Measurements from ENCODE around the gene TMEM54.

TMEM54 gene

GRCh38 chr1:32900956-32901822, at the start of gene TMEM54:
Gene TMEM54, minus strand, starts transcription at chr1:32901389. Its CDS starts 151 bp downstream, at chr1:32901238.
- peak; percentile 64 to 79 for DNase-seq (ENCODE audit: low read depth in 1 of 2, low spot score in 1 of 2)
- in situ Hi-C loops (cut with HindIII; ENCODE audit: low pct_unique_long_range_greater_than_20kb, low sequenced_read_pairs) = no loop called here
- TF ChIP-seq JUND (IDR thresholded peaks at IDR 0.05; ENCODE audit: low read depth) = no peak

GRCh38 chr1:32949519-32949918, 48.3 kb upstream of the TMEM54 start:
- in situ Hi-C loops (cut with HindIII; ENCODE audit: low pct_unique_long_range_greater_than_20kb, low sequenced_read_pairs) = no loop called here
- no peak for DNase-seq (ENCODE audit: low read depth in 1 of 2, low spot score in 1 of 2)
- no peak for TF ChIP-seq JUND (IDR thresholded peaks at IDR 0.05; ENCODE audit: low read depth)

- TF ChIP-seq JUND (IDR thresholded peaks at IDR 0.05; ENCODE audit: low read depth) = no peak
- in situ Hi-C loops (cut with HindIII; ENCODE audit: low pct_unique_long_range_greater_than_20kb, low sequenced_read_pairs) = no loop called here
- DNase-seq (ENCODE audit: low read depth in 1 of 2, low spot score in 1 of 2) = no peak
Observed at GRCh38 chr1:32948905-32949304, 47.7 kb upstream of the TMEM54 start.

GRCh38 chr1:32948390-32948722, 47.2 kb upstream of the TMEM54 start:
- in situ Hi-C loops (cut with HindIII; ENCODE audit: low pct_unique_long_range_greater_than_20kb, low sequenced_read_pairs) = no loop called here
- TF ChIP-seq JUND (IDR thresholded peaks at IDR 0.05; ENCODE audit: low read depth) = no peak
- no peak for DNase-seq (ENCODE audit: low read depth in 1 of 2, low spot score in 1 of 2)

- in situ Hi-C loops (cut with HindIII; ENCODE audit: low pct_unique_long_range_greater_than_20kb, low sequenced_read_pairs) = no loop called here
- TF ChIP-seq JUND (IDR thresholded peaks at IDR 0.05; ENCODE audit: low read depth) = no peak
- no peak for DNase-seq (ENCODE audit: low read depth in 1 of 2, low spot score in 1 of 2)
Observed at GRCh38 chr1:32947669-32948389, 46.6 kb upstream of the TMEM54 start.

GRCh38 chr1:32946413-32946812, 45.2 kb upstream of the TMEM54 start:
- TF ChIP-seq JUND (IDR thresholded peaks at IDR 0.05; ENCODE audit: low read depth) = no peak
- in situ Hi-C loops (cut with HindIII; ENCODE audit: low pct_unique_long_range_greater_than_20kb, low sequenced_read_pairs) = no loop called here
- DNase-seq (ENCODE audit: low read depth in 1 of 2, low spot score in 1 of 2) = no peak

- no peak for DNase-seq (ENCODE audit: low read depth in 1 of 2, low spot score in 1 of 2)
- in situ Hi-C loops (cut with HindIII; ENCODE audit: low pct_unique_long_range_greater_than_20kb, low sequenced_read_pairs) = no loop called here
- no peak for TF ChIP-seq JUND (IDR thresholded peaks at IDR 0.05; ENCODE audit: low read depth)
Observed at GRCh38 chr1:32944180-32944579, 43.0 kb upstream of the TMEM54 start.

- no peak for TF ChIP-seq JUND (IDR thresholded peaks at IDR 0.05; ENCODE audit: low read depth)
- DNase-seq (ENCODE audit: low read depth in 1 of 2, low spot score in 1 of 2) = no peak
- in situ Hi-C loops (cut with HindIII; ENCODE audit: low pct_unique_long_range_greater_than_20kb, low sequenced_read_pairs) = no loop called here
Observed at GRCh38 chr1:32939655-32940371, 38.6 kb upstream of the TMEM54 start.

- no peak for DNase-seq (ENCODE audit: low read depth in 1 of 2, low spot score in 1 of 2)
- TF ChIP-seq JUND (IDR thresholded peaks at IDR 0.05; ENCODE audit: low read depth) = no peak
- in situ Hi-C loops (cut with HindIII; ENCODE audit: low pct_unique_long_range_greater_than_20kb, low sequenced_read_pairs) = no loop called here
Observed at GRCh38 chr1:32937061-32937460, 35.9 kb upstream of the TMEM54 start.

GRCh38 chr1:32934535-32934934, 33.3 kb upstream of the TMEM54 start:
- no peak for TF ChIP-seq JUND (IDR thresholded peaks at IDR 0.05; ENCODE audit: low read depth)
- no peak for DNase-seq (ENCODE audit: low read depth in 1 of 2, low spot score in 1 of 2)
- in situ Hi-C loops (cut with HindIII; ENCODE audit: low pct_unique_long_range_greater_than_20kb, low sequenced_read_pairs) = no loop called here

- in situ Hi-C loops (cut with HindIII; ENCODE audit: low pct_unique_long_range_greater_than_20kb, low sequenced_read_pairs) = no loop called here
- peak in 1 of 2 experiments; percentile 53 for DNase-seq (ENCODE audit: low read depth in 1 of 2, low spot score in 1 of 2)
- TF ChIP-seq JUND (IDR thresholded peaks at IDR 0.05; ENCODE audit: low read depth) = no peak
Observed at GRCh38 chr1:32933742-32934322, 32.6 kb upstream of the TMEM54 start.

GRCh38 chr1:32931760-32932159, 30.6 kb upstream of the TMEM54 start:
- TF ChIP-seq JUND (IDR thresholded peaks at IDR 0.05; ENCODE audit: low read depth) = no peak
- DNase-seq (ENCODE audit: low read depth in 1 of 2, low spot score in 1 of 2) = no peak
- in situ Hi-C loops (cut with HindIII; ENCODE audit: low pct_unique_long_range_greater_than_20kb, low sequenced_read_pairs) = no loop called here

Data from T47D (cell line).